HG02610 (cell line): ENCODE data around the gene COPS2.

ENCODE experiments used
- ATAC-seq: cut with Tn5 transposase; IDR thresholded peaks from one replicate; pipeline ENCODE4 v1.9.1; 2021; ENCODE audit warnings: mild to moderate bottlenecking, moderate library complexity; ENCODE audit not compliant: unreplicated experiment

COPS2 gene

DNA sequence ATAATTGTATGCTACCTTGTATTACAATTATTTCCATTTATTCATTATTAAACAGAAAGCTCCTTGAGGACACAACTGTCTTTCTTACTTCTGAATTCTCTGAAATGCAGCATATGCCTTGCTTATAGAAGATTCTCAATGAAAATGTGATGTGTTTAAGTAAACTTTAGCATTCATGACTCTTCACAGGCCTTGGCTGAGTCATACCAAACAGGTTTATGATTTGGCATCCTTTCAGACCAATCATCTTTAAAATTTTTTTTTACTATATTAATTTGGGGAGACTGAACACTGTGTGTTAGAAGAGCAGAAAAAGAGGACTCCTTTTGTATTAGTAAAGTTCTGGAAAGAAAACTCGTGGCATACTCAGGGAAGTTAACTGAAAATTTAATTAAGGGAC is 8.3 kb upstream of the COPS2 start:
- ATAC-seq, result no peak

DNA sequence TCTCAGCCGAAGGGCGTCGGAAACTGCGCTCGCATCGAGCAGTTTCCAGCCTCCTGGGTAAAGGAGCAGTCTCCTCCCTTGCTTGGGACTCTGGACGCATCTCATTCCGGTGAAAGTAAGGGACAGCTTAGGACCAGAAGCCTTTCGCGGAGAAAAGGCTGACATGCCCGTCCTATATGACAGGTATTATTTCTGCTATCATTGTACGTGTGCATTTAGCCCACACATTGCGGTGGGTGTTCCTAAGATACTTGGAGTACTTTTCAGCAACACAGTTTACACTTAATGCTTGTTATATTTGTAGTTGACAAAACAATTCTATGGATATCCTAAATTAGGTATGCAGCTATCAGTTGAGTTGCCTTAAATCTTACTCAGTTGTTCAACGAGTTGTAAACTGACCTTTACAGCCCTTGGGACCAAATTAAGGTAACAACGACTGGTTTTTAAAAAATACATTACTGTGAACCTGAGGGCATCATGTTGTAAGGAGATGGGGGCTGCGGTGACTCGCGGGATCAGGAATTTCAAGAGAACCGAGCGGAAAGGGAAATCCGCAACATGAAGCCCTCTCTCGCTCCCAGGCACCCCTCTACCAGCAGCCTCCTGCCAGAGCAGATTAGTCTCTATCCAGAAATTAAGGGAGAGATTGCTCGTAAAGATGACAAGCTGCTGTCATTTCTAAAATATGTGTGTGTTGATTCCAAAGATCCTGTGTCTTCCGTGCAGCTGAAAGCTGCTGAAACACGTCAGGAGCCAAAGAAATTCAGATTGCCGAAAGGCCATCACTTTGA is 632 bp upstream of the COPS2 start:
- no peak for ATAC-seq

GRCh38 chr15:49154799-49155109 is 645 bp downstream of the COPS2 start:
- ATAC-seq, result no peak

- ATAC-seq, result no peak
Measured at GRCh38 chr15:49154359-49154758, 1.0 kb downstream of the COPS2 start.

DNA sequence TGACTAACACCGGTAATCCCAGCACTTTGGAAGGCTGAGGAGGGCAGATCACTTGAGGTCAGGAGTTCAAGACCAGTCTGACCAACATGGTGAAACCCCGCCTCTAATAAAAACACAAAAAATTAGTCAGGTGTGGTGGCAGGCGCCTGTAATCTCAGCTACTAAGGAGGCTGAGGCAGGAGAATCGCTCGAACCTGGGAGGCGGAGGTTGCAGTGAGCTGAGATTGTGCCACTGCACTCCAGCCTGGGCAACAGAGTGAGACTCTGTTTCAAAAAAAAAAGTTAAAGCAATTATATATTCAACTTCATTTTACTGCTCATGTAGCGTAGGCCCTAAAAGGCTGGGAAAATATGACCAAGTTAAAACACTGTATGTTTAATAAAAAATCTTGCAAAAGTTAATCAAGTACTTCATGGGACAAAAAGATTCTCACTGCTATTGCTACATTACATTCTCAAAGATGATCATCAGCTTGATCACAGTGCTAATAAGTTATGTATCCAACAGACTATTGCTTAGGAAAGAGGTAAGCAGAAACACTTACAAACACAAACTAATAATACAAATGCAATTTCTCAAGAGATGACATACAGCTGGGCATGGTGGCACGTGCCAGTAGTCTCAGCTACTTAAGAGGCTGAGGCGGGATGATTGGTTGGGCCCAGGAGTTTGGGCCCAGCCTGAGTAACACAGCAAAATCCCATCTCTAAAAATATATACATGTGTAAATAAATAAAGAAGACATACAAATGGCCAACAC is 2.7 kb downstream of the COPS2 start:
- ATAC-seq, result no peak

DNA sequence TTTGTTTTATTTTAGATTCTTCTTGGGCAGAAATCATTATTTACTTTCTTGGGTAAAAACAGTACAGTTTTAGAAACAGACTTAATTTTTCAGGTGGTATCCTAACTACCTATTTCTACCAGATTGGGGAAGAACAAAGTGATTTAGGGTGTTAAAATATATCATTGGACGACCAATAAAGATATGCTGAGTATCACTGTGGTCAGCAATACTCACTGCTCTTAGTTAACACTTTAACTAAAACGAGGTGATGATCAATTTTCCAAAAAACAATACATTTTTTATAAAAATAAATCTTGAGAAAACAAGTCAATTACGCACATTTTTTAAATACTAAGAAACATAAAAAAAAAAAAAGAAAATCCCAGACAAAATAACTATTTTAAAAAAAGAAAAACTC is 3.6 kb downstream of the COPS2 start:
- ATAC-seq, result no peak

DNA sequence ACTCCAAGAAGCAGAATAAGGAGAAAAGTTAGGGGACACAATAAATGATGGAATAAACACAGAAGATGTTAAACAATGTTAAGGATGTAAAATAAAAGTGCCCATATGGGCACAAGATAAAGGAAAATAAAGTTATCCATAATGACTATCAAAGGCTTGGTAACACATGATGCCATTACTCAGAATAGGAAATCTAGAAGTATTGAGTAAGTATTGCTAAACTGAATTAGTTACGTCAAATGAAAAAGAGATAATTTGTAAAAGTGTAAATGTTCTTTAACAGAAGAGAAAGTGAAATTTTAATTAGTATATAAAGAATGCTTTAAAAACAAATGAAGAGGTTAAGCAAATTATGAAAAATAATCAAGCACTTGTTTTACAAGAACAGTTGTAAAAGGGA is 6.7 kb downstream of the COPS2 start:
- ATAC-seq, result no peak

- ATAC-seq, result no peak
Measured at GRCh38 chr15:49148298-49148697, 7.1 kb downstream of the COPS2 start.

DNA sequence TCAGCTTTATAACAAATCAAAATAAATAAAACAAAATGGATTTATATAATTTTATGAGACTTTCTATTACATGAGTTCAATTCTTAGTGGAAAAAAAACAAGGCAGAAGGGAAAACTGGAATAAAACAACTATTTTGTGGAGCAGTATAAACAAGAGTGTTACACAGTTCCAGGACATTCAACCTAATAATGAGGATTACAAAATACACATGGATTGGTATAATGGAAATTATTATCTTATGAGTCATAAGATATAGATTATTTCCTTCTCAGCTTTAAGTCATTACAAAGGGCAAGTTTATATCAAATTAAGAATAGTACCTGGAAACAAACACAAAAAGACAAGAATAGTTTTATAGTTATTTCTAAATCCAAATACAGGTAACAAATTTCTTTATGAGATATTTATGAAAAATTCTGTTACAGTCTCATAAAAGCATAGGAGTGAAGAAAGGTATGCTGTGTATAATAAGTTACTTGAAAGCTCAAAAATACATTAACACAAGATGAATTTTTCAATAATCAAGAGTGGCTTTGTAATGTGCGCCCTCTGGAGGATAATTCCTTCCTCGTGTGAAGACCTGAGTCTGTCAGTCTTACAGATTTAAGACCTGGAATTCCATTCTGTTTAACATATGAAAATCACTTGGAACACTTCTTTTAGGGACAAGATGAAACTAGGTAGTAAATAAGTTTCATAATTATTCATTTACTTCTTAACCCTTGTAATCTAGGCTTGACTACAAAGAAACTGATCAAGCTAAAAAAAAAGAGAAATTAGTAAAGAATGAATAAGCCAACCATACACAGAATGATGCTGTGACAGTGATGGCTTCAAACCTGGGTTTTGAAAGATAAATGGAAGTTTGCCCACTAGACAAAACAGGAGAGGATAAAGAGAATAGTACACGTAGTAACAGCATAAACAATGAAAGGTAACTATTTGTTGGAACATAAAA is 9.5 kb downstream of the COPS2 start:
- ATAC-seq, result no peak

DNA sequence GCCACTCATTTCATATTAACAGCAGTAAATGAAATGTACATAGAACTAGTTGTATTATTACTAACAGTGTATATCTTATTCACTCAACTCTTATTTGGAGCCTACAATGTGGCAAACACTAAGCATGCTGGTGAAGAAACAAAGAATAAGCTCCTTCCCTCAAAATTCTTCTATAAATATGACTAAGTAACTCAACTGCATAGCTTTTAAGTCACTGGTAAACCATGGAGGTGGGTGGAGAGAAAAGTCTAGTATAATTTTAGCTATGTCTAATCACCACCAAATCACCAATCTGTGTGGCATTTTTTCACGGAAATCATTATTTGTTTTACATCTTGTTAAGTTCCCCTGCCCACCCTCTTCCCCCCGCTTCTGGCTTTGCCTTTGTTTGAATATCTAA is 17.5 kb downstream of the COPS2 start:
- no peak for ATAC-seq

GRCh38 chr15:49135911-49136310 is 19.5 kb downstream of the COPS2 start:
- ATAC-seq, result no peak

GRCh38 chr15:49135342-49135857 is 20.0 kb downstream of the COPS2 start:
- ATAC-seq, result no peak

GRCh38 chr15:49134683-49135341 is 20.6 kb downstream of the COPS2 start:
- no peak for ATAC-seq

- ATAC-seq, result no peak
Measured at GRCh38 chr15:49131403-49131802, 24.0 kb downstream of the COPS2 start.

DNA sequence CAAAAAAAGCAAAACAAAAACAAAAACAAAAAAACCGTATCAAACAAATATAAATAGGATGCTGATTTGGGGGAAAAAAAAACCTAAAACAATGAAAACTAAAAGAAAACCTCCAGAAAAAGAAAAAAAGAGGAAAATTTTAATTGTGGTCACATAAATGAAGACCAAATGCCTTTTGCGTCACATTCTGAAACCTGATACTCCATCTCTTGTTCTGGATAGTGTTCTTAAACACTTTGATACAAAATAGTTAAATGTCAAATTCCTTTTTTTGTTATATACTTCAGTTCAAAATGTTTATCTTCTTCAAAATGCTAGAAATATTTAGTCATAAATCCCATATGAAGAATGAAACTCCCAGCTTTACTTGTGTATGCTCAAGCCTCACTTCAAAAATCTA is 31.0 kb downstream of the COPS2 start:
- no peak for ATAC-seq

DNA sequence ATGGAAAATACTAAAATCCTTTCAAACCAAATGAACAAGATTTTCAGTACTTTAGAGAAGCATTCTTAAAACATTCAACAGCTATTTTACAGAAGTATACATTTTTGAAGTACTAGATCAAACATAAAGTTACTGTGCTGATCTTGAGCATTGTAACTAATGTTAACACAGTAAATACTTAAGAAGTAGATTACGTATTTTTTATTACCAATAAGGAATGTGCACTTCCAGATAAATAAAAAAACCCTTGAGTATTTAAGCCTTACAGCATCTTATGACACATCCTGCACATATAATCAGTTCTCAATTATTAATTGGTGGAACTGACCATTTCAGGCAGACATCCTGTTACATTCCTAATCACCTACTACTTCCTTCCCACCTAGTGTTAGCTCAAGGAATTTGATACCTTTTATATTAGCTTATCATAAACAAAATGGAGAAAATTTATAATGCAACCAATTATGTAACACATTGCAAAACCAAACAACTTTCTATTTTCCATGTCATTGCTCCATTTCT is 32.8 kb downstream of the COPS2 start:
- ATAC-seq, result no peak

DNA sequence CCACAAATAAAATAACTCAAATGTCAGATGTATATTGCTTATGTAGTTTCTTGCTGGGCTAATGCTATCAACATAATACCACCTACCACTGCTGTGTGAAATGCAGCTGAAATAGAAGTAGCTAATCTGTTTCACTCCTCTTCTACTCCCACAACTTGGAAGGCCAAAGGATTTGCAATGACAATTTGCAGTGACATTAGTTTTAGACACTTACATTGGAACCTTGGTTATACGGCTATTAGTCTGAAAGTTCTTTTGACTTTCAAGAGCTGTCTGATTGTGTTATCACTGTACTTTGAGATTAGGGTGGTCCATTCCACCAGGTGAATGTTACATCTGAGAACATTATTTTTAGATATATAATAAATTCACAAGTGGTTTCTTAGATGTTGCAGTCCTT is 33.5 kb downstream of the COPS2 start:
- no peak for ATAC-seq

DNA sequence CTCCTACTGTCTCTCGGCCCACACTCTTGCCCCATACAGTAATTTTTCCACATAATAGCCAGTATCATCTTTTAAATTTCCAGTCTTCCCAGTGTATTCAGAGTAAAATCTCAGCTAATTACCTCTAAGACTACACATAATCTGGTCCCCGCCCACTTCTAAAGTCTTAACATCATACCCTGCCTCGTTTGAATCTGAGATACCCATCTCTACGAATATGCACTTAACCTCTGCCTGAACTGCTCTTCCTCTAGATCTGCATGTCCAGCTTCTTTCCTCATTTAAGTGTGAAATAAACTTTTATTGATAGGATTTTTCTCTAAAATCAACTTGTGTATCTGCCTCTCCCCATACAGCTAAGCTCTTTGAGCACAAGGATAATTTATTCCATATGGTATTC is 34.6 kb downstream of the COPS2 start:
- ATAC-seq, result no peak

DNA sequence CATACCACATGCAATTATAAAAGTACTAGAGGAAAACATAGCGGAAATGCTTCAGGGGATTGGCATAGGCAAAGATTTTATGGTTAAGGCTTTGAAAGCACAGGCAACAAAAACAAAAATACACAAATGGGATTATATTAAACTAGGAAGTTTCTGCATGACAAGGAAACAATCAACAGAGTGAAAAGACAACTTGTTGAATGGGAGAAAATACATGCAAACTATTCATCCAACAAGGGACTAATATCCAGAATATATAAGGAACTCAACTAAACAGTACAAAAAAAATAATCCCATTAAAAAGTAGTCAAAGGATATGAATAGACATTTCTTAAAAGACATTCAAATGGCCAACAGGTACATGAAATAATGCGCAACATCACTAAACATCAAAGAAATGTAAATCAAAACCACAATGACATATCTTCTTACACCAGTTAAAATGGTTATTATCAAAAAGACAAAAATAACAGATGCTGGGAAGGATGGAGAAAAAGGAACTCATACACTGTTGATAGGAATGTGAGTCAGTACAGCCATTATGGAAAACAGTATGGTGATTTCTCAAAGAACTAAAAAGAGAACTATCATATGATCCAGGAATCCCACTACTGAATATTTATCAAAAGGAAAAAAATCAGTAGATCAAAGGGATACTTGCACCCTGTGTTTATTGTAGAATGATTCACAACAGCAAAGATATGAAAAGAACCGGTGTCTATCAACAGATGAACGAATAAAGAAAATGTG is 39.1 kb downstream of the COPS2 start:
- no peak for ATAC-seq

DNA sequence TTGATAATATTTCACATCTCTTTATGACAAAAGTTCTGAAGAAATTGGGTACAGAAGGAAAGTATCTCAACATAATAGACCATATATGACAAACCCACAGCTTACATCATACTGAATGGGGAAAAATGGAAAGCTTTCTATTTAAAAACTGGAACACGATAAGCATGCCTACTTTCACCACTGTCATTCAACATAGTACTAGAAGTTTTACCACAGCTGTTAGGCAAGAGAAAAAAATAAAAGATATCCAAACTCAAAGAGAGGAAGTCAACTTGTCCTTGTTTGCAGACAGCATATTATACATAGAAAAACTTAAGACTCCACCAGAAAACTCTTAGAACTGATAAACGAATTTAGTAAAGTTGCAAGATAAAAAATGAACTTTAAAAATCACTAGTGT is 40.3 kb downstream of the COPS2 start:
- no peak for ATAC-seq
